ENCODE measurements around the gene TUBGCP6. TPM values are rescaled to one million over a fixed set of nuclear protein-coding genes. Genes with fewer than 3 reads are reported as not detected.

The TUBGCP6 gene
- total RNA-seq, 1 experiment from 2014 or later: 31.0 TPM

DNA sequence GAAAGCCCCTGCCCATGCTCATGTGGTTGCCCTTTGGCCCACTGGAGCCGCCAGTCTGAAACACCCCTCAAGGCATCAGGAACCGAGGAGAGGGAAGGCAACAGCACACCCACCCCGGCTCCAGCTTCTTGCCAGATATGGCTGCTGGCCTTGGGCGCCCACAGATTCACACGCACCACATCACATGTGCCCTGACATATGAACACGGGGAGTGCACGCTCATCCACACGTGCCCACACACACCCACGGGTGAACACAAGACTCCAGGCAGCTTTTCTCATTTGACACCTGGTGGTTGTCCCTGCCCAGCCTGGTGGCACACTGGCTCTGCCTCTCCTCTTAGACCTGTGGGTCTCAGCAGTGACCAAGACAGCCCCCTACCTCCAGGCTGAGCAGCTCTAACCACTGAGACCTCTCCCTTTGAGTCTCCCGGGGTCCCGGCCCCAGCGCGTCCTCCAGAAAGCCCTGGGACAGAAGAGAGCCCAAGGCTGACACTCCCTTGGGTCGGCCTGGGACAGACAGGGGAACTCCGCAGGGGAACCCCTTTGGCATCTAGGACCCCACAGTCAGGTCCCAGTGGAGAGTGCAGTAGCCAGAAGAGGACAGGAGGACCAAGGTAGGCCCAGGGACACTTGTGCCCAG is 19.4 kb upstream of the TUBGCP6 start:
- H3K36me3 ChIP-seq (ENCODE audit: insufficient read depth, low read length, poor library complexity, severe bottlenecking): no peaks in the 10 kb centered on the region
- intact Hi-C loops (cut with micrococcal nuclease; ENCODE audit: unreplicated experiment): no loop called here
- TF ChIP-seq CTCF (conservative IDR thresholded peaks at IDR 0.05; ENCODE audit: low read depth, low read length) (no peak), EZH2 (IDR thresholded peaks at IDR 0.05; ENCODE audit: borderline replicate concordance, low read depth, low read length, poor library complexity, severe bottlenecking) (no peak)
- no peaks in the 10 kb centered on the region for H3K27me3 ChIP-seq (replicated peaks; ENCODE audit: insufficient read depth, low read depth, low read length, poor library complexity)
- peaks cover 26% of the 10 kb centered on the region for H3K4me1 ChIP-seq (ENCODE audit: insufficient read depth, low read length, poor library complexity, severe bottlenecking)
- no peaks in the 10 kb centered on the region for H3K9me3 ChIP-seq (ENCODE audit: low read depth, low read length, poor library complexity, severe bottlenecking)
- H3K4me3 ChIP-seq (ENCODE audit: low read depth, low read length, poor library complexity, severe bottlenecking): no peak overlapping the region
- no TSS peak for BruUV-seq (replicated peaks)
- CTCF ChIA-PET: interaction anchor here (0.5 kb wide), 1 partner anchor 29 kb away, joined by 6 read pairs; no protein-coding TSS in a partner anchor
- POLR2A ChIA-PET (ENCODE audit: low non-redundant PET): no interaction called here
- H3K27ac ChIP-seq (ENCODE audit: low read depth, low read length, poor library complexity, severe bottlenecking): no peak overlapping the region
- DNase-seq (ENCODE audit: low spot score): no peak

GRCh38 chr22:50262973-50263617 is 18.3 kb upstream of the TUBGCP6 start:
- ChIA-PET CTCF (interaction anchor here (0.6 kb wide), 1 partner anchor 13 kb away, joined by 3 read pairs; no protein-coding TSS in a partner anchor), POLR2A (ENCODE audit: low non-redundant PET) (no interaction called here)
- no peak overlapping the region for H3K4me3 ChIP-seq (ENCODE audit: low read depth, low read length, poor library complexity, severe bottlenecking)
- no TSS peak for BruUV-seq (replicated peaks)
- H3K27ac ChIP-seq (ENCODE audit: low read depth, low read length, poor library complexity, severe bottlenecking): no peak overlapping the region
- H3K27me3 ChIP-seq (replicated peaks; ENCODE audit: insufficient read depth, low read depth, low read length, poor library complexity): no peaks in the 10 kb centered on the region
- TF ChIP-seq CTCF (conservative IDR thresholded peaks at IDR 0.05; ENCODE audit: low read depth, low read length): no peak
- TF ChIP-seq EZH2 (IDR thresholded peaks at IDR 0.05; ENCODE audit: borderline replicate concordance, low read depth, low read length, poor library complexity, severe bottlenecking): no peak
- no peaks in the 10 kb centered on the region for H3K36me3 ChIP-seq (ENCODE audit: insufficient read depth, low read length, poor library complexity, severe bottlenecking)
- no peaks in the 10 kb centered on the region for H3K9me3 ChIP-seq (ENCODE audit: low read depth, low read length, poor library complexity, severe bottlenecking)
- H3K4me1 ChIP-seq (ENCODE audit: insufficient read depth, low read length, poor library complexity, severe bottlenecking): peaks cover 15% of the 10 kb centered on the region
- DNase-seq (ENCODE audit: low spot score): no peak
- intact Hi-C loops (cut with micrococcal nuclease; ENCODE audit: unreplicated experiment): no loop called here

- DNase-seq (ENCODE audit: low spot score): no peak
- BruUV-seq (replicated peaks): no TSS peak
These were observed 17.7 kb upstream of the TUBGCP6 start for GRCh38 chr22:50262460-50262911.

More at GRCh38 chr22:50262460-50262911, 17.7 kb upstream of the TUBGCP6 start:
- POLR2A ChIA-PET (ENCODE audit: low non-redundant PET): no interaction called here
- no peaks in the 10 kb centered on the region for H3K27me3 ChIP-seq (replicated peaks; ENCODE audit: insufficient read depth, low read depth, low read length, poor library complexity)
- no peaks in the 10 kb centered on the region for H3K36me3 ChIP-seq (ENCODE audit: insufficient read depth, low read length, poor library complexity, severe bottlenecking)
- intact Hi-C loops (cut with micrococcal nuclease; ENCODE audit: unreplicated experiment): no loop called here
- H3K4me3 ChIP-seq (ENCODE audit: low read depth, low read length, poor library complexity, severe bottlenecking): peak overlapping the region; percentile 54
- no peak overlapping the region for H3K27ac ChIP-seq (ENCODE audit: low read depth, low read length, poor library complexity, severe bottlenecking)
- peaks cover 11% of the 10 kb centered on the region for H3K4me1 ChIP-seq (ENCODE audit: insufficient read depth, low read length, poor library complexity, severe bottlenecking)
- TF ChIP-seq CTCF (conservative IDR thresholded peaks at IDR 0.05; ENCODE audit: low read depth, low read length) (no peak), EZH2 (IDR thresholded peaks at IDR 0.05; ENCODE audit: borderline replicate concordance, low read depth, low read length, poor library complexity, severe bottlenecking) (no peak)
- CTCF ChIA-PET: interaction anchor here (0.6 kb wide), 1 partner anchor 14 kb away, joined by 3 read pairs; no protein-coding TSS in a partner anchor
- no peaks in the 10 kb centered on the region for H3K9me3 ChIP-seq (ENCODE audit: low read depth, low read length, poor library complexity, severe bottlenecking)

Measured in A673 (cell line).